MM.1S (cell line): ENCODE data around the gene MITD1.
"Not testable (repeated sequence)": the region's sequence is repeated elsewhere in the genome, so short reads cannot be mapped to it uniquely, and the experiment has no call there.

Source experiments
- DNase-seq: peaks from one replicate; pipeline ENCODE4 v3.0.0-alpha.2; 2015
- H2AFZ ChIP-seq: fragments of 300-600 bp; sonication (generic); 2 replicates; pipeline ENCODE4 v1.6.0; 2016; ENCODE audit warnings: antibody characterized with exemption, low read length
- H3F3A ChIP-seq: fragments of 300-600 bp; sonication (generic); 2 replicates; pipeline ENCODE4 v1.6.1; 2016; ENCODE audit warnings: mild to moderate bottlenecking, antibody characterized with exemption, low read length, moderate library complexity, mixed read lengths; ENCODE audit not compliant: insufficient read depth
- H3K27ac ChIP-seq: fragments of 300-600 bp; sonication (generic); 2 replicates; pipeline ENCODE4 v1.5.1; 2016; ENCODE audit warnings: mild to moderate bottlenecking, low read length
- H3K27me3 ChIP-seq: fragments of 300-600 bp; sonication (generic); replicated peaks from 2 replicates; pipeline ENCODE4 v1.6.0; 2016; ENCODE audit warnings: low read length; ENCODE audit not compliant: insufficient read depth
- H3K36me3 ChIP-seq: fragments of 300-600 bp; sonication (generic); replicated peaks from 2 replicates; pipeline ENCODE4 v1.6.1; 2016; ENCODE audit warnings: mild to moderate bottlenecking, low read length, mixed read lengths; ENCODE audit not compliant: insufficient read depth
- H3K4me1 ChIP-seq: fragments of 300-600 bp; sonication (generic); 2 replicates; pipeline ENCODE4 v1.6.1; 2016; ENCODE audit warnings: low read length, mixed read lengths
- H3K4me2 ChIP-seq: fragments of 300-600 bp; sonication (generic); 2 replicates; pipeline ENCODE4 v1.6.0; 2016; ENCODE audit warnings: low read depth, low read length
- H3K4me3 ChIP-seq: fragments of 300-600 bp; sonication (generic); 2 replicates; pipeline ENCODE4 v1.5.1; 2016; ENCODE audit warnings: low read length, mixed read lengths
- H3K79me2 ChIP-seq: fragments of 300-600 bp; sonication (generic); 2 replicates; pipeline ENCODE4 v1.6.1; 2016; ENCODE audit warnings: mixed run types, low read length, mixed read lengths
- H3K9ac ChIP-seq: fragments of 300-600 bp; sonication (generic); 2 replicates; pipeline ENCODE4 v1.6.1; 2016; ENCODE audit warnings: low read length, mixed read lengths
- H3K9me2 ChIP-seq: fragments of 300-600 bp; sonication (generic); replicated peaks from 2 replicates; pipeline ENCODE4 v1.6.1; 2016; ENCODE audit warnings: mild to moderate bottlenecking, low read length, mixed read lengths; ENCODE audit not compliant: insufficient read depth
- H3K9me3 ChIP-seq: fragments of 300-600 bp; sonication (generic); replicated peaks from 2 replicates; pipeline ENCODE4 v1.6.1; 2016; ENCODE audit warnings: mild to moderate bottlenecking, low read length, mixed read lengths; ENCODE audit not compliant: insufficient read depth
- H4K20me1 ChIP-seq: fragments of 300-600 bp; sonication (generic); 2 replicates; pipeline ENCODE4 v1.6.1; 2016; ENCODE audit warnings: mild to moderate bottlenecking, low read length, moderate library complexity, mixed read lengths; ENCODE audit not compliant: insufficient read depth
- CTCF ChIP-seq: fragments of 300-600 bp; sonication (generic); IDR thresholded peaks from 2 replicates; pipeline ENCODE4 v1.5.1; 2016; ENCODE audit warnings: antibody characterized with exemption, low read length, mixed read lengths
- EZH2 ChIP-seq: fragments of 300-600 bp; sonication (generic); optimal IDR thresholded peaks from 2 replicates; pipeline ENCODE3; 2017; ENCODE audit warnings: low read depth, mild to moderate bottlenecking, antibody characterized with exemption, low read length, mixed read lengths
- EZH2phosphoT487 ChIP-seq: fragments of 300-600 bp; sonication (generic); IDR thresholded peaks from 2 replicates; pipeline ENCODE4 v1.6.1; 2018; ENCODE audit warnings: antibody characterized with exemption, low read length

Gene MITD1

GRCh38 chr2:99140860-99141109 is 40.1 kb downstream of the MITD1 start:
- no peak for DNase-seq

DNA sequence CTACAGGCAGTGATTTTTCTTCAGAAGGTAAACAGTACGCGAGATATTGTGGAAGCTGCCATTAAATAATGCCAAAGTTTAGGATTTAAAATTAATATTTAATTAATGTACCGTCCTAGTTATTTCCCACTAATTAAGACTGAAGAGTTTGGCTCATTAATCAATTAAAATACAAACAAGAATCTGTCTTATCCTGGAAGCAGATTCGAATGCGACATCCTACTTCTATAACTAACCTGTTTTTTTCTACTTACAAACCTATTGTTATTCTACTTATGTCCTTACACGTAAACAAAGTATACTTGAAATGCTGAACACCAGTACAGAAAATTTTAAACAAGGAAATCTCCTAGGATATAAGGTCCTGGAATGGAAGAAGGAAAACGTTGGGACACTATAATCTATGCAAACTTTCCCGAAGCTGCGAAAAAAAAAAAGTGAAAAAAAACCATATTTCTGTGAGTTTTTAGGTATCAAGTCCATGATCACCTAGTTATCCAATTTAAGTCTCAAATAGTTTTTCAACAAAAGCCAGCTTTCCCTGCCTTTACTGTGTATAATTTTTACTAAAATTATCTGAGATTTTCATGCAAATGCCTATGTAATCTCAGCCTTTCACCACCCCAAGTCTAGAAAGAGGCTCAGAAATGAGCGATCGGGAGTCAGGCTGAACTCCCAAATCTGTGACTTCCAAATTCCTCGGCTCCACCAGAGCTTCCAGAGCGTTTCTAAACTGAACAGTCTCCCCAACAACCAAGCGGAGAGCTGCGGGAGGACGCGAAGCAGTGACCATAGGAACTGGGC is 40.6 kb downstream of the MITD1 start:
- Histone ChIP-seq H3K79me2 (no peaks in the 10 kb centered on the region), H3K4me3 (peak overlapping the region; percentile 80), H2AFZ (peak overlapping the region; percentile 95), H3K27me3 (no peaks in the 10 kb centered on the region), H3F3A (peaks cover 7% of the 10 kb centered on the region), H3K4me2 (peak overlapping the region; percentile 95), H3K4me1 (peaks cover 5% of the 10 kb centered on the region), H3K36me3 (no peaks in the 10 kb centered on the region), H4K20me1 (no peaks in the 10 kb centered on the region), H3K9me3 (no peaks in the 10 kb centered on the region), H3K9ac (peak overlapping the region; percentile 76), H3K27ac (peak overlapping the region; percentile 94; the same call in 1 of the 2 replicates), H3K9me2 (no peaks in the 10 kb centered on the region)
- no peak for DNase-seq
- no peak for TF ChIP-seq CTCF
- TF ChIP-seq EZH2phosphoT487: no peak
- TF ChIP-seq EZH2: no peak

More at GRCh38 chr2:99140860-99141109, 40.1 kb downstream of the MITD1 start:
- Histone ChIP-seq H3K79me2 (no peaks in the 10 kb centered on the region), H2AFZ (peak overlapping the region; percentile 95), H3K9ac (peak overlapping the region; percentile 76), H3K36me3 (no peaks in the 10 kb centered on the region), H3K27ac (peak overlapping the region; percentile 94; the same call in 1 of the 2 replicates), H3K4me3 (peak overlapping the region; percentile 80), H3K9me2 (no peaks in the 10 kb centered on the region), H4K20me1 (no peaks in the 10 kb centered on the region), H3F3A (peaks cover 7% of the 10 kb centered on the region), H3K9me3 (no peaks in the 10 kb centered on the region), H3K4me1 (peaks cover 5% of the 10 kb centered on the region), H3K4me2 (peak overlapping the region; percentile 95), H3K27me3 (no peaks in the 10 kb centered on the region)
- TF ChIP-seq EZH2phosphoT487 (no peak), EZH2 (no peak), CTCF (no peak)

DNA sequence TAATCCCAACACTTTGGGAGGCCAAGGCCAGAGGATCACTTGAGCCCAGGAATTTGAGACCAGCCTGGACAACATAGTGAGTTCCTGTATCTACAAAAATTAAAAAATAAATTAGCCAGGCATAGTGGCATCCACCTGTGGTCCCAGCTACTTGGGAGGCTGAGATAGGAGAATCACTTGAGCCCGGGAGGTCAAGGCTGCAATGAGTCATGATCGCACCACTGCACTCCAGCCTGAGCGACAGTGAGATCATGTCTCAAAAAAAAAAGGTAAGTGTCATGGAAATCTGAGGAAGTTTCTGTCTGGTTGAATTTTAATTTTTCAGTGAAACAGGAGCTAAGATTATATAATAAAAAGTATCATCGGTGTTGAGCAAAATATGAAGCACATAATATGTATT is 41.9 kb downstream of the MITD1 start:
- no peak for DNase-seq
- H3F3A ChIP-seq: peaks cover 7% of the 10 kb centered on the region
- H3K79me2 ChIP-seq: no peaks in the 10 kb centered on the region
- H3K9me3 ChIP-seq: no peaks in the 10 kb centered on the region
- no peak overlapping the region for H3K27ac ChIP-seq
- H3K9me2 ChIP-seq: no peaks in the 10 kb centered on the region
- H3K4me3 ChIP-seq: no peak overlapping the region
- H3K9ac ChIP-seq: no peak overlapping the region
- H3K27me3 ChIP-seq: no peaks in the 10 kb centered on the region
- no peaks in the 10 kb centered on the region for H3K36me3 ChIP-seq
- no peak for TF ChIP-seq EZH2phosphoT487
- TF ChIP-seq EZH2: no peak
- no peak for TF ChIP-seq CTCF
- no peak overlapping the region for H3K4me2 ChIP-seq
- H3K4me1 ChIP-seq: peaks cover 5% of the 10 kb centered on the region
- H2AFZ ChIP-seq: no peak overlapping the region
- H4K20me1 ChIP-seq: no peaks in the 10 kb centered on the region

GRCh38 chr2:99135044-99135556 is 45.8 kb downstream of the MITD1 start:
- not testable (repeated sequence) for H3F3A ChIP-seq, H3K79me2 ChIP-seq, H3K9ac ChIP-seq, H3K4me1 ChIP-seq, H3K4me2 ChIP-seq, H3K27me3 ChIP-seq, H2AFZ ChIP-seq, H3K36me3 ChIP-seq, H3K9me3 ChIP-seq, H3K9me2 ChIP-seq, H3K4me3 ChIP-seq, DNase-seq, H3K27ac ChIP-seq, H4K20me1 ChIP-seq
